HEK293 (cell line): ENCODE data around the gene SLC2A4.

ENCODE experiments used
- GLIS1 ChIP-seq: fragments of 450-650 bp; formaldehyde crosslinking; IDR thresholded peaks from 2 replicates; pipeline ENCODE4 v1.5.1; 2016; ENCODE audit warnings: missing biosample characterization, missing genetic modification characterization
- GLIS2 ChIP-seq: fragments of 450-650 bp; formaldehyde crosslinking; IDR thresholded peaks from 2 replicates; pipeline ENCODE4 v1.5.1; 2016; ENCODE audit warnings: missing biosample characterization, missing genetic modification characterization
- MZF1 ChIP-seq: fragments of 450-650 bp; formaldehyde crosslinking; IDR thresholded peaks from 2 replicates; pipeline ENCODE4 v1.5.1; 2017; ENCODE audit warnings: missing biosample characterization, missing genetic modification characterization, borderline replicate concordance
- ZFP37 ChIP-seq: fragments of 450-650 bp; formaldehyde crosslinking; IDR thresholded peaks from 2 replicates; pipeline ENCODE4 v1.5.1; 2016; ENCODE audit warnings: missing biosample characterization, missing genetic modification characterization
- ZNF140 ChIP-seq: fragments of 450-650 bp; formaldehyde crosslinking; IDR thresholded peaks from 2 replicates; pipeline ENCODE4 v1.5.1; 2016; ENCODE audit warnings: missing biosample characterization, missing genetic modification characterization
- ZNF174 ChIP-seq: fragments of 450-650 bp; formaldehyde crosslinking; IDR thresholded peaks from 2 replicates; pipeline ENCODE4 v1.5.0; 2017; ENCODE audit warnings: missing biosample characterization, mild to moderate bottlenecking, missing genetic modification characterization
- ZNF175 ChIP-seq: fragments of 450-650 bp; formaldehyde crosslinking; IDR thresholded peaks from 2 replicates; pipeline ENCODE4 v1.5.1; 2016; ENCODE audit warnings: missing biosample characterization, missing genetic modification characterization
- ZNF2 ChIP-seq: fragments of 450-650 bp; formaldehyde crosslinking; IDR thresholded peaks from 2 replicates; pipeline ENCODE4 v1.5.1; 2016; ENCODE audit warnings: missing biosample characterization, missing genetic modification characterization
- ZNF214 ChIP-seq: fragments of 450-650 bp; formaldehyde crosslinking; IDR thresholded peaks from 2 replicates; pipeline ENCODE4 v1.5.1; 2017; ENCODE audit warnings: missing biosample characterization, mild to moderate bottlenecking, missing genetic modification characterization, borderline replicate concordance
- ZNF239 ChIP-seq: fragments of 450-650 bp; formaldehyde crosslinking; IDR thresholded peaks from 2 replicates; pipeline ENCODE4 v1.5.1; 2016; ENCODE audit warnings: missing biosample characterization, missing genetic modification characterization
- ZNF335 ChIP-seq: fragments of 450-650 bp; formaldehyde crosslinking; conservative IDR thresholded peaks from 2 replicates; pipeline ENCODE4 v1.5.1; 2016; ENCODE audit warnings: missing biosample characterization, missing genetic modification characterization
- ZNF341 ChIP-seq: fragments of 450-650 bp; formaldehyde crosslinking; IDR thresholded peaks from 2 replicates; pipeline ENCODE4; 2016; ENCODE audit warnings: low read depth, missing biosample characterization, missing genetic modification characterization
- ZNF350 ChIP-seq: fragments of 450-650 bp; formaldehyde crosslinking; IDR thresholded peaks from 2 replicates; pipeline ENCODE4 v1.5.0; 2017; ENCODE audit warnings: missing biosample characterization, mild to moderate bottlenecking, missing genetic modification characterization
- ZNF404 ChIP-seq: fragments of 450-650 bp; formaldehyde crosslinking; IDR thresholded peaks from 2 replicates; pipeline ENCODE4 v1.5.1; 2017; ENCODE audit warnings: missing biosample characterization, missing genetic modification characterization
- ZNF571 ChIP-seq: fragments of 450-650 bp; formaldehyde crosslinking; IDR thresholded peaks from 2 replicates; pipeline ENCODE4 v1.5.0; 2017; ENCODE audit warnings: missing biosample characterization, missing genetic modification characterization
- ZNF600 ChIP-seq: fragments of 450-650 bp; formaldehyde crosslinking; IDR thresholded peaks from 2 replicates; pipeline ENCODE4 v1.5.1; 2016; ENCODE audit warnings: missing biosample characterization, missing genetic modification characterization
- ZNF624 ChIP-seq: fragments of 450-650 bp; formaldehyde crosslinking; IDR thresholded peaks from 2 replicates; pipeline ENCODE4 v1.5.1; 2017; ENCODE audit warnings: missing biosample characterization, missing genetic modification characterization
- ZNF747 ChIP-seq: fragments of 450-650 bp; formaldehyde crosslinking; IDR thresholded peaks from 2 replicates; pipeline ENCODE4 v1.5.1; 2016; ENCODE audit warnings: missing biosample characterization, missing genetic modification characterization
- ZNF76 ChIP-seq: fragments of 450-650 bp; formaldehyde crosslinking; IDR thresholded peaks from 2 replicates; pipeline ENCODE4; 2016; ENCODE audit warnings: low read depth, missing biosample characterization, missing genetic modification characterization, borderline replicate concordance
- ZNF791 ChIP-seq: fragments of 450-650 bp; formaldehyde crosslinking; IDR thresholded peaks from 2 replicates; pipeline ENCODE4 v1.5.1; 2016; ENCODE audit warnings: missing biosample characterization, missing genetic modification characterization
- ZNF792 ChIP-seq: fragments of 450-650 bp; formaldehyde crosslinking; IDR thresholded peaks from 2 replicates; pipeline ENCODE4 v1.5.1; 2016; ENCODE audit warnings: missing biosample characterization, missing genetic modification characterization
- TF ChIP-seq, protein P1 (sequence below): fragments of 450-650 bp; formaldehyde crosslinking; IDR thresholded peaks from 2 replicates; pipeline ENCODE4 v1.5.1; 2016; ENCODE audit warnings: missing biosample characterization, missing genetic modification characterization
- TF ChIP-seq, protein P2 (sequence below): fragments of 450-650 bp; formaldehyde crosslinking; IDR thresholded peaks from 2 replicates; pipeline ENCODE4 v1.5.1; 2016; ENCODE audit warnings: missing biosample characterization, missing genetic modification characterization
- TF ChIP-seq, protein P3 (sequence below): fragments of 450-650 bp; formaldehyde crosslinking; IDR thresholded peaks from 2 replicates; pipeline ENCODE4 v1.5.1; 2016; ENCODE audit warnings: missing biosample characterization, missing genetic modification characterization
- TF ChIP-seq, protein P4 (sequence below): fragments of 450-650 bp; formaldehyde crosslinking; IDR thresholded peaks from 2 replicates; pipeline ENCODE4 v1.5.1; 2016; ENCODE audit warnings: missing biosample characterization, missing genetic modification characterization
- TF ChIP-seq, protein P5 (sequence below): fragments of 450-650 bp; formaldehyde crosslinking; IDR thresholded peaks from 2 replicates; pipeline ENCODE4 v1.5.1; 2016; ENCODE audit warnings: missing biosample characterization, missing genetic modification characterization
- TF ChIP-seq, protein P6 (sequence below): fragments of 450-650 bp; formaldehyde crosslinking; IDR thresholded peaks from 2 replicates; pipeline ENCODE4 v1.5.1; 2017; ENCODE audit warnings: missing biosample characterization, missing genetic modification characterization

SLC2A4 gene

DNA sequence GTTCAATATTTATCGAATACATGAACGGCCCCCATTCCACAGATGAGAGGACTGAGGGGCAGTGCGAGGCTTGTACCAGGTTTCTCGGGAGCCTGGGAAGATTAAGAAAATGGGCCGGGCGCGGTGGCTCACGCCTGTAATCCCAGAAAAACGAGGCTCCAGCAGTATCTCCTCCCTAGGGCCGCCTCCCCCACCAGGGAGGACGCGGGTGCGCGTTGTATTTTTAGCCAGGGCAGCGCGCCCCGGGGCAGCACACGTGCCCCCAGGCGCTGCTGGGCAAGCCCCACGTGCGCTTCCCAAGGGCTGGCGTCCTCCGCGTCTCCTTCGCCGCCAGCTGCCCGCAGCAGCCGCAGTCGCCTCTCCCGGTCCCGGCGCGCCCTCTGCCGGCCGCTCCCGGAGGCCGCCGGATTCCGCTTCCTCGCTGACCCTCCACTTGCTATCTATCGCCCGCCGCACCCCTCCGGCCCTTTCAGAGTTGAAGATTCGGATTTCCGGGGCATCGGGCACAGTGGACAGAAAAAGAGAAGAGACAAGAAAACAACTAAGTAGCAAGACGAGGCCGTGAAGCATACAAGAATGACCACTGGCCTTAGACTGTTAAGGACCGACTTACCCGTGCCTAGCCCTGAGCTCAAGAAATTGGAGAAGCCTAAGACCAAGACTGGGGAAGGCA is 14.8 kb downstream of the SLC2A4 start (continued):
- TF ChIP-seq GLIS1 (tag by site-specific recombination), result peak; percentile 80
- no peak for TF ChIP-seq ZNF214 (tag by site-specific recombination)
- no peak for TF ChIP-seq MZF1 (tag by site-specific recombination)
- no peak for TF ChIP-seq ZNF174
- TF ChIP-seq ZNF600 (tag by site-specific recombination), result 0 out of 2 replicates have a peak, but pooled peaks have one; percentile 18
- TF ChIP-seq, protein P1, sequence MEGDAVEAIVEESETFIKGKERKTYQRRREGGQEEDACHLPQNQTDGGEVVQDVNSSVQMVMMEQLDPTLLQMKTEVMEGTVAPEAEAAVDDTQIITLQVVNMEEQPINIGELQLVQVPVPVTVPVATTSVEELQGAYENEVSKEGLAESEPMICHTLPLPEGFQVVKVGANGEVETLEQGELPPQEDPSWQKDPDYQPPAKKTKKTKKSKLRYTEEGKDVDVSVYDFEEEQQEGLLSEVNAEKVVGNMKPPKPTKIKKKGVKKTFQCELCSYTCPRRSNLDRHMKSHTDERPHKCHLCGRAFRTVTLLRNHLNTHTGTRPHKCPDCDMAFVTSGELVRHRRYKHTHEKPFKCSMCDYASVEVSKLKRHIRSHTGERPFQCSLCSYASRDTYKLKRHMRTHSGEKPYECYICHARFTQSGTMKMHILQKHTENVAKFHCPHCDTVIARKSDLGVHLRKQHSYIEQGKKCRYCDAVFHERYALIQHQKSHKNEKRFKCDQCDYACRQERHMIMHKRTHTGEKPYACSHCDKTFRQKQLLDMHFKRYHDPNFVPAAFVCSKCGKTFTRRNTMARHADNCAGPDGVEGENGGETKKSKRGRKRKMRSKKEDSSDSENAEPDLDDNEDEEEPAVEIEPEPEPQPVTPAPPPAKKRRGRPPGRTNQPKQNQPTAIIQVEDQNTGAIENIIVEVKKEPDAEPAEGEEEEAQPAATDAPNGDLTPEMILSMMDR (tag by site-specific recombination), result peak; percentile 96
- TF ChIP-seq ZNF175 (tag by site-specific recombination), result no peak
- TF ChIP-seq ZNF791 (tag by site-specific recombination), result no peak
- no peak for TF ChIP-seq ZNF239
- TF ChIP-seq ZNF341 (tag by site-specific recombination), result no peak
- 0 out of 2 replicates have a peak, but pooled peaks have one; percentile 33 for TF ChIP-seq ZFP37 (tag by site-specific recombination)
- TF ChIP-seq ZNF404 (tag by site-specific recombination), result no peak
- TF ChIP-seq ZNF76 (tag by site-specific recombination), result peak; percentile 52; the same call in 1 of the 2 replicates
- peak; percentile 95 for TF ChIP-seq ZNF335 (tag by site-specific recombination)
- TF ChIP-seq ZNF747 (tag by site-specific recombination), result no peak
- peak; percentile 84 for TF ChIP-seq GLIS2 (tag by site-specific recombination)
- TF ChIP-seq, protein P2, sequence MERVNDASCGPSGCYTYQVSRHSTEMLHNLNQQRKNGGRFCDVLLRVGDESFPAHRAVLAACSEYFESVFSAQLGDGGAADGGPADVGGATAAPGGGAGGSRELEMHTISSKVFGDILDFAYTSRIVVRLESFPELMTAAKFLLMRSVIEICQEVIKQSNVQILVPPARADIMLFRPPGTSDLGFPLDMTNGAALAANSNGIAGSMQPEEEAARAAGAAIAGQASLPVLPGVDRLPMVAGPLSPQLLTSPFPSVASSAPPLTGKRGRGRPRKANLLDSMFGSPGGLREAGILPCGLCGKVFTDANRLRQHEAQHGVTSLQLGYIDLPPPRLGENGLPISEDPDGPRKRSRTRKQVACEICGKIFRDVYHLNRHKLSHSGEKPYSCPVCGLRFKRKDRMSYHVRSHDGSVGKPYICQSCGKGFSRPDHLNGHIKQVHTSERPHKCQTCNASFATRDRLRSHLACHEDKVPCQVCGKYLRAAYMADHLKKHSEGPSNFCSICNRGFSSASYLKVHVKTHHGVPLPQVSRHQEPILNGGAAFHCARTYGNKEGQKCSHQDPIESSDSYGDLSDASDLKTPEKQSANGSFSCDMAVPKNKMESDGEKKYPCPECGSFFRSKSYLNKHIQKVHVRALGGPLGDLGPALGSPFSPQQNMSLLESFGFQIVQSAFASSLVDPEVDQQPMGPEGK, result peak; percentile 80
- TF ChIP-seq, protein P3, sequence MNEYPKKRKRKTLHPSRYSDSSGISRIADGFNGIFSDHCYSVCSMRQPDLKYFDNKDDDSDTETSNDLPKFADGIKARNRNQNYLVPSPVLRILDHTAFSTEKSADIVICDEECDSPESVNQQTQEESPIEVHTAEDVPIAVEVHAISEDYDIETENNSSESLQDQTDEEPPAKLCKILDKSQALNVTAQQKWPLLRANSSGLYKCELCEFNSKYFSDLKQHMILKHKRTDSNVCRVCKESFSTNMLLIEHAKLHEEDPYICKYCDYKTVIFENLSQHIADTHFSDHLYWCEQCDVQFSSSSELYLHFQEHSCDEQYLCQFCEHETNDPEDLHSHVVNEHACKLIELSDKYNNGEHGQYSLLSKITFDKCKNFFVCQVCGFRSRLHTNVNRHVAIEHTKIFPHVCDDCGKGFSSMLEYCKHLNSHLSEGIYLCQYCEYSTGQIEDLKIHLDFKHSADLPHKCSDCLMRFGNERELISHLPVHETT (tag by site-specific recombination), result no peak
- TF ChIP-seq, protein P4, sequence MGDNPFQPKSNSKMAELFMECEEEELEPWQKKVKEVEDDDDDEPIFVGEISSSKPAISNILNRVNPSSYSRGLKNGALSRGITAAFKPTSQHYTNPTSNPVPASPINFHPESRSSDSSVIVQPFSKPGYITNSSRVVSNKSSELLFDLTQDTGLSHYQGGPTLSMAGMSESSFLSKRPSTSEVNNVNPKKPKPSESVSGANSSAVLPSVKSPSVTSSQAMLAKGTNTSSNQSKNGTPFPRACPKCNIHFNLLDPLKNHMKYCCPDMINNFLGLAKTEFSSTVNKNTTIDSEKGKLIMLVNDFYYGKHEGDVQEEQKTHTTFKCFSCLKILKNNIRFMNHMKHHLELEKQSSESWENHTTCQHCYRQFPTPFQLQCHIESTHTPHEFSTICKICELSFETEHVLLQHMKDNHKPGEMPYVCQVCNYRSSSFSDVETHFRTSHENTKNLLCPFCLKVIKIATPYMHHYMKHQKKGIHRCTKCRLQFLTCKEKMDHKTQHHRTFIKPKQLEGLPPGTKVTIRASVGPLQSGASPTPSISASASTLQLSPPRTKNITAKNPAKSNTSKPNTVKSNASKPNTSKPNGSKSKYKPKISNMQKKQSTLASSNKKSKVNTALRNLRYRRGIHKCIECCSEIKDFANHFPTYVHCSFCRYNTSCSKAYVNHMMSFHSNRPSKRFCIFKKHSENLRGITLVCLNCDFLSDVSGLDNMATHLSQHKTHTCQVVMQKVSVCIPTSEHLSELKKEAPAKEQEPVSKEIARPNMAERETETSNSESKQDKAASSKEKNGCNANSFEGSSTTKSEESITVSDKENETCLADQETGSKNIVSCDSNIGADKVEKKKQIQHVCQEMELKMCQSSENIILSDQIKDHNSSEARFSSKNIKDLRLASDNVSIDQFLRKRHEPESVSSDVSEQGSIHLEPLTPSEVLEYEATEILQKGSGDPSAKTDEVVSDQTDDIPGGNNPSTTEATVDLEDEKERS, result no peak
- no peak for TF ChIP-seq ZNF140 (tag by site-specific recombination)
- TF ChIP-seq ZNF792 (tag by site-specific recombination), result no peak
- no peak for TF ChIP-seq ZNF350 (tag by site-specific recombination)
- TF ChIP-seq, protein P5, sequence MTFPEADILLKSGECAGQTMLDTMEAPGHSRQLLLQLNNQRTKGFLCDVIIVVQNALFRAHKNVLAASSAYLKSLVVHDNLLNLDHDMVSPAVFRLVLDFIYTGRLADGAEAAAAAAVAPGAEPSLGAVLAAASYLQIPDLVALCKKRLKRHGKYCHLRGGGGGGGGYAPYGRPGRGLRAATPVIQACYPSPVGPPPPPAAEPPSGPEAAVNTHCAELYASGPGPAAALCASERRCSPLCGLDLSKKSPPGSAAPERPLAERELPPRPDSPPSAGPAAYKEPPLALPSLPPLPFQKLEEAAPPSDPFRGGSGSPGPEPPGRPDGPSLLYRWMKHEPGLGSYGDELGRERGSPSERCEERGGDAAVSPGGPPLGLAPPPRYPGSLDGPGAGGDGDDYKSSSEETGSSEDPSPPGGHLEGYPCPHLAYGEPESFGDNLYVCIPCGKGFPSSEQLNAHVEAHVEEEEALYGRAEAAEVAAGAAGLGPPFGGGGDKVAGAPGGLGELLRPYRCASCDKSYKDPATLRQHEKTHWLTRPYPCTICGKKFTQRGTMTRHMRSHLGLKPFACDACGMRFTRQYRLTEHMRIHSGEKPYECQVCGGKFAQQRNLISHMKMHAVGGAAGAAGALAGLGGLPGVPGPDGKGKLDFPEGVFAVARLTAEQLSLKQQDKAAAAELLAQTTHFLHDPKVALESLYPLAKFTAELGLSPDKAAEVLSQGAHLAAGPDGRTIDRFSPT, result peak; percentile 93
- TF ChIP-seq ZNF571 (tag by site-specific recombination), result no peak
- TF ChIP-seq ZNF2 (tag by site-specific recombination), result peak; percentile 85
- TF ChIP-seq ZNF624, result no peak
- TF ChIP-seq, protein P6, sequence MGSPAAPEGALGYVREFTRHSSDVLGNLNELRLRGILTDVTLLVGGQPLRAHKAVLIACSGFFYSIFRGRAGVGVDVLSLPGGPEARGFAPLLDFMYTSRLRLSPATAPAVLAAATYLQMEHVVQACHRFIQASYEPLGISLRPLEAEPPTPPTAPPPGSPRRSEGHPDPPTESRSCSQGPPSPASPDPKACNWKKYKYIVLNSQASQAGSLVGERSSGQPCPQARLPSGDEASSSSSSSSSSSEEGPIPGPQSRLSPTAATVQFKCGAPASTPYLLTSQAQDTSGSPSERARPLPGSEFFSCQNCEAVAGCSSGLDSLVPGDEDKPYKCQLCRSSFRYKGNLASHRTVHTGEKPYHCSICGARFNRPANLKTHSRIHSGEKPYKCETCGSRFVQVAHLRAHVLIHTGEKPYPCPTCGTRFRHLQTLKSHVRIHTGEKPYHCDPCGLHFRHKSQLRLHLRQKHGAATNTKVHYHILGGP, result no peak
